PFSK-1 (cell line): ENCODE measurements around the gene EGR4.

Experiments
- POLR2AphosphoS5 ChIP-seq: IDR thresholded peaks from 2 replicates; pipeline ENCODE4 v1.6.1; 2012; ENCODE audit warnings: low read depth, mild to moderate bottlenecking, control low read depth, low read length, moderate library complexity
- REST ChIP-seq, 2 experiments: IDR thresholded peaks; 2 replicates each; pipeline versions ENCODE4 v1.6.1 to v1.8.0; 2011 to 2012; ENCODE audit warnings: low read depth in 2 of 2, low read length in 2 of 2, control low read depth in 1 of 2, inconsistent platforms in 1 of 2, mild to moderate bottlenecking in 1 of 2, moderate library complexity in 1 of 2; ENCODE audit not compliant: insufficient read depth in 1 of 2
- SIN3A ChIP-seq: IDR thresholded peaks from 2 replicates; pipeline ENCODE4 v1.6.1; 2012; ENCODE audit warnings: mild to moderate bottlenecking, low read length, moderate library complexity, borderline replicate concordance; ENCODE audit not compliant: insufficient read depth
- TAF1 ChIP-seq: IDR thresholded peaks from 2 replicates; pipeline ENCODE4 v1.6.1; 2012; ENCODE audit warnings: low read length, control low read depth, borderline replicate concordance; ENCODE audit not compliant: insufficient read depth

- no peak for TF ChIP-seq SIN3A
- no peak for TF ChIP-seq POLR2AphosphoS5
- TF ChIP-seq REST (IDR thresholded peaks at IDR 0.05; ENCODE audit: insufficient read depth in 1 of 2, low read depth in 2 of 2, low read length in 2 of 2), result no peak
- no peak for TF ChIP-seq TAF1
These were observed 8.1 kb downstream of the EGR4 start for GRCh38 chr2:73285159-73285739.
